Calu3 (cell line): ENCODE results near the gene MRPS21. TPM values are rescaled to one million over a fixed set of nuclear protein-coding genes. Genes with fewer than 3 reads are reported as not detected.
A peak's percentile ranks its signal among the peaks of the same experiment; 100 is the strongest.

Experiments used
- BruUV-seq: library from RNA; stranded (reverse); fragments of 400-500 nt; replicated peaks from 2 replicates; lab custom pipeline; 2021; lab: Mats Ljungman, UMichigan
- CTCF ChIA-PET: fragments of 300-600 bp; sonication (Branson Sonifier 250); formaldehyde crosslinking; loops from one replicate; lab custom pipeline; 2022; ENCODE audit warnings: antibody characterized with exemption; lab: Charles Lee
- DNase-seq: peaks from one replicate; pipeline ENCODE4 v3.0.0; 2022
- H3K27ac Mint-ChIP-seq: one replicate; pipeline ENCODE4 v1.8.0; 2022; ENCODE audit warnings: mixed read lengths; ENCODE audit not compliant: unreplicated experiment
- H3K27me3 Mint-ChIP-seq: one replicate; pipeline ENCODE4 v1.8.0; 2022; ENCODE audit warnings: mixed read lengths; ENCODE audit not compliant: unreplicated experiment
- H3K36me3 Mint-ChIP-seq: one replicate; pipeline ENCODE4 v1.8.0; 2022; ENCODE audit warnings: mild to moderate bottlenecking, moderate library complexity, mixed read lengths; ENCODE audit not compliant: insufficient read depth, unreplicated experiment
- H3K4me1 Mint-ChIP-seq: one replicate; pipeline ENCODE4 v1.8.0; 2022; ENCODE audit warnings: mild to moderate bottlenecking, low read depth, mixed read lengths; ENCODE audit not compliant: unreplicated experiment
- H3K4me3 Mint-ChIP-seq: one replicate; pipeline ENCODE4 v1.8.0; 2022; ENCODE audit warnings: mild to moderate bottlenecking, low read depth, moderate library complexity, mixed read lengths; ENCODE audit not compliant: unreplicated experiment
- H3K9me3 Mint-ChIP-seq: one replicate; pipeline ENCODE4 v1.8.0; 2022; ENCODE audit warnings: low read depth, mixed read lengths; ENCODE audit not compliant: unreplicated experiment
- CTCF ChIP-seq: fragments of 200-600 bp; IDR thresholded peaks from one replicate; pipeline ENCODE4 v1.8.0; 2022; ENCODE audit warnings: antibody characterized with exemption; ENCODE audit not compliant: unreplicated experiment
- intact Hi-C: fragments of 100-400 bp; cut with micrococcal nuclease; formaldehyde crosslinking; loops from one replicate; pipeline ENCODE4 v1.10.0; 2022; ENCODE audit not compliant: unreplicated experiment
- total RNA-seq: library from RNA; stranded (reverse); gene quantifications from 2 replicates; pipeline ENCODE4 v1.2.3, GENCODE V29; 2022

The MRPS21 gene
- total RNA-seq, 1 experiment from 2014 or later: 66.9 TPM

- Mint-ChIP-seq H3K4me3 (peak overlapping the region; percentile 49), H3K27ac (peak overlapping the region; percentile 77), H3K27me3 (peaks cover 28% of the 10 kb centered on the region), H3K9me3 (no peaks in the 10 kb centered on the region), H3K4me1 (peaks cover 78% of the 10 kb centered on the region), H3K36me3 (peaks cover 20% of the 10 kb centered on the region)
- CTCF ChIA-PET: interaction anchor here (0.9 to 2.1 kb wide), 3 partner anchors 9 to 21 kb away, joined by 3 to 10 read pairs (median 5); partner anchors contain the start of gene APH1A
- no peak for TF ChIP-seq CTCF
- BruUV-seq: no TSS peak
- intact Hi-C loops: loop anchor here (5.0 to 10.0 kb wide), 2 partner anchors 62 to 275 kb away; partner anchors contain the start of gene PRPF3
- DNase-seq: peak; percentile 63
Observed at GRCh38 chr1:150259758-150260669, 33.6 kb upstream of the MRPS21 start.

GRCh38 chr1:150261367-150261766, 32.3 kb upstream of the MRPS21 start:
- Mint-ChIP-seq H3K9me3 (no peaks in the 10 kb centered on the region), H3K27me3 (peaks cover 28% of the 10 kb centered on the region), H3K4me3 (no peak overlapping the region), H3K27ac (peak overlapping the region; percentile 77), H3K4me1 (peaks cover 64% of the 10 kb centered on the region), H3K36me3 (peaks cover 20% of the 10 kb centered on the region)
- BruUV-seq: no TSS peak
- DNase-seq: no peak
- TF ChIP-seq CTCF: no peak
- intact Hi-C loops: no loop called here
- CTCF ChIA-PET: interaction anchor here (1.6 kb wide), 1 partner anchor 9 kb away, joined by 5 read pairs; no protein-coding TSS in a partner anchor

GRCh38 chr1:150262388-150263320, 31.0 kb upstream of the MRPS21 start:
- H3K27ac Mint-ChIP-seq: peak overlapping the region; percentile 77
- TSS peak; percentile 85 for BruUV-seq
- peaks cover 65% of the 10 kb centered on the region for H3K4me1 Mint-ChIP-seq
- H3K9me3 Mint-ChIP-seq: no peaks in the 10 kb centered on the region
- CTCF ChIA-PET: interaction anchor here (0.6 to 1.3 kb wide), 7 partner anchors 8 to 19 kb away, joined by 3 to 5 read pairs (median 4); no protein-coding TSS in a partner anchor
- intact Hi-C loops: loop anchor here (1.0 kb wide), 1 partner anchor 225 kb away; the partner anchor contains the start of gene TARS2
- H3K36me3 Mint-ChIP-seq: peaks cover 25% of the 10 kb centered on the region
- DNase-seq: peak; percentile 30
- peak overlapping the region; percentile 15 for H3K4me3 Mint-ChIP-seq
- TF ChIP-seq CTCF: no peak
- H3K27me3 Mint-ChIP-seq: peaks cover 17% of the 10 kb centered on the region

- CTCF ChIA-PET: interaction anchor here (0.6 to 1.3 kb wide), 4 partner anchors 9 to 303 kb away, joined by 3 to 5 read pairs (median 4); partner anchors contain the start of gene C1orf54
- TF ChIP-seq CTCF: no peak
- peak overlapping the region; percentile 77 for H3K27ac Mint-ChIP-seq
Observed at GRCh38 chr1:150263549-150263948, 30.1 kb upstream of the MRPS21 start.

More at GRCh38 chr1:150263549-150263948, 30.1 kb upstream of the MRPS21 start:
- Mint-ChIP-seq H3K36me3 (peaks cover 34% of the 10 kb centered on the region), H3K4me3 (no peak overlapping the region), H3K4me1 (peaks cover 67% of the 10 kb centered on the region), H3K27me3 (peaks cover 8% of the 10 kb centered on the region), H3K9me3 (no peaks in the 10 kb centered on the region)
- no TSS peak for BruUV-seq
- intact Hi-C loops: no loop called here
- no peak for DNase-seq
